GM10248 (cell line): ENCODE measurements around the gene CTNNA3.

Experiments
- CTCF ChIA-PET: fragments of 300-600 bp; sonication (Branson Sonifier 250); formaldehyde crosslinking; extraction: SDS; loops from one replicate; lab custom pipeline; 2021; ENCODE audit warnings: antibody characterized with exemption; lab: Yijun Ruan, JAX
- POLR2A ChIA-PET: fragments of 350-650 bp; sonication (Branson Sonifier 250); formaldehyde crosslinking; extraction: SDS; loops from one replicate; lab custom pipeline; 2020; ENCODE audit warnings: antibody characterized with exemption; lab: Yijun Ruan, JAX
- DNase-seq: peaks from one replicate; pipeline ENCODE4 v3.0.0; 2012; ENCODE audit errors: extremely low spot score
- CTCF ChIP-seq: IDR thresholded peaks from 2 replicates; pipeline ENCODE4 v1.5.1; 2012; ENCODE audit warnings: mild to moderate bottlenecking, low read depth; ENCODE audit errors: extremely low read depth, missing control alignments, control extremely low read depth

Gene CTNNA3

GRCh38 chr10:67119651-67120050 is 576.3 kb downstream of the CTNNA3 start:
- no peak for DNase-seq
- POLR2A ChIA-PET: no interaction called here
- TF ChIP-seq CTCF: no peak
- CTCF ChIA-PET: no interaction called here

GRCh38 chr10:67115972-67116371 is 580.0 kb downstream of the CTNNA3 start:
- no peak for TF ChIP-seq CTCF
- ChIA-PET POLR2A (no interaction called here), CTCF (interaction anchor here (1.2 kb wide), 1 partner anchor 12 kb away, joined by 3 read pairs; no protein-coding TSS in a partner anchor)
- DNase-seq: no peak

GRCh38 chr10:67114945-67115344 is 581.0 kb downstream of the CTNNA3 start:
- TF ChIP-seq CTCF: no peak
- CTCF ChIA-PET: no interaction called here
- POLR2A ChIA-PET: no interaction called here
- DNase-seq: no peak

- DNase-seq: no peak
- ChIA-PET POLR2A (no interaction called here), CTCF (no interaction called here)
- no peak for TF ChIP-seq CTCF
Observed at GRCh38 chr10:67112765-67113164, 583.2 kb downstream of the CTNNA3 start.

- TF ChIP-seq CTCF: no peak
- ChIA-PET POLR2A (no interaction called here), CTCF (no interaction called here)
- DNase-seq: no peak
Observed at GRCh38 chr10:67110286-67110685, 585.7 kb downstream of the CTNNA3 start.

GRCh38 chr10:67107670-67108069 is 588.3 kb downstream of the CTNNA3 start:
- no peak for DNase-seq
- TF ChIP-seq CTCF: no peak
- ChIA-PET POLR2A (no interaction called here), CTCF (no interaction called here)

GRCh38 chr10:67100951-67101350 is 595.0 kb downstream of the CTNNA3 start:
- no peak for TF ChIP-seq CTCF
- ChIA-PET POLR2A (no interaction called here), CTCF (interaction anchor here (1.2 to 1.3 kb wide), 2 partner anchors 10 kb away, joined by 3 to 4 read pairs; no protein-coding TSS in a partner anchor)
- DNase-seq: no peak
